Panc1 (cell line): Measurements from ENCODE around the gene STMND1. TPM values are rescaled to one million over a fixed set of nuclear protein-coding genes. Genes with fewer than 3 reads are reported as not detected.

Experiments
- ATAC-seq: fragments of 200-7000 bp; cut with Tn5 transposase; 2 replicates; pipeline ENCODE4 v1.9.1; 2020; ENCODE audit warnings: mild to moderate bottlenecking, moderate library complexity
- BruUV-seq: library from RNA; stranded (reverse); fragments of 400-500 nt; replicated peaks from 2 replicates; lab custom pipeline; 2021; lab: Mats Ljungman, UMichigan
- CTCF ChIA-PET: fragments of 300-600 bp; sonication (Branson Sonifier 250); formaldehyde crosslinking; loops from one replicate; lab custom pipeline; 2022; ENCODE audit warnings: antibody characterized with exemption; lab: Charles Lee
- POLR2A ChIA-PET: fragments of 300-600 bp; sonication (Branson Sonifier 250); formaldehyde crosslinking; loops from one replicate; lab custom pipeline; 2022; ENCODE audit warnings: antibody characterized with exemption; lab: Charles Lee
- DNase-seq: peaks from one replicate; pipeline ENCODE4 v3.0.0-alpha.2; 2010; ENCODE audit warnings: low read depth, low spot score
- H3K27ac ChIP-seq: 2 replicates; pipeline ENCODE4 v1.5.1; 2011; ENCODE audit warnings: mild to moderate bottlenecking, low read length, inconsistent platforms
- H3K27me3 ChIP-seq: fragments of 200-500 bp; sonication (Bioruptor generic); 2 replicates; pipeline ENCODE4 v1.6.0; 2014; ENCODE audit warnings: low read length, inconsistent platforms; ENCODE audit not compliant: control insufficient read depth, insufficient read depth
- H3K36me3 ChIP-seq: fragments of 200-500 bp; sonication (Bioruptor generic); 2 replicates; pipeline ENCODE4 v1.5.1; 2014; ENCODE audit warnings: inconsistent platforms, mild to moderate bottlenecking, low read length, moderate library complexity; ENCODE audit not compliant: control insufficient read depth, insufficient read depth
- H3K4me1 ChIP-seq: 2 replicates; pipeline ENCODE4 v1.5.1; 2011; ENCODE audit warnings: inconsistent platforms, mild to moderate bottlenecking, low read length, moderate library complexity; ENCODE audit not compliant: control insufficient read depth, insufficient read depth
- H3K4me3 ChIP-seq, 2 experiments: 2 replicates each; pipeline ENCODE4 v1.5.1; 2011 to 2012; ENCODE audit warnings: low read depth in 2 of 2, low read length in 2 of 2, mild to moderate bottlenecking in 2 of 2, inconsistent platforms in 1 of 2, moderate library complexity in 1 of 2
- H3K9me3 ChIP-seq: fragments of 200-500 bp; sonication (Bioruptor generic); 2 replicates; pipeline ENCODE4 v1.5.1; 2014; ENCODE audit warnings: low read depth, mild to moderate bottlenecking, inconsistent platforms, low read length, moderate library complexity; ENCODE audit not compliant: control insufficient read depth, insufficient read depth
- CTCF ChIP-seq: fragments of 450-650 bp; IDR thresholded peaks from 2 replicates; pipeline ENCODE4 v1.5.1; 2017; ENCODE audit warnings: mild to moderate bottlenecking
- POLR2AphosphoS5 ChIP-seq: IDR thresholded peaks from 2 replicates; pipeline ENCODE4 v1.6.1; 2012; ENCODE audit warnings: mild to moderate bottlenecking, low read depth, low read length, moderate library complexity
- REST ChIP-seq, 2 experiments: IDR thresholded peaks; 2 replicates each; pipeline ENCODE4 v1.6.1; 2011 to 2012; ENCODE audit warnings: low read depth in 2 of 2, control low read depth in 1 of 2, low read length in 1 of 2, mild to moderate bottlenecking in 1 of 2, moderate library complexity in 1 of 2; ENCODE audit not compliant: insufficient read depth in 1 of 2
- SIN3A ChIP-seq: IDR thresholded peaks from 2 replicates; pipeline ENCODE4 v1.6.1; 2012; ENCODE audit warnings: low read depth, mild to moderate bottlenecking, low read length, moderate library complexity, borderline replicate concordance; ENCODE audit not compliant: insufficient read depth
- TCF7L2 ChIP-seq: IDR thresholded peaks from 2 replicates; pipeline ENCODE4 v1.6.1; 2011; ENCODE audit warnings: mild to moderate bottlenecking, low read depth, low read length, inconsistent platforms
- in situ Hi-C: cut with HindIII; loops from 2 replicates; pipeline ENCODE4 v1.10.0; 2016; ENCODE audit warnings: low sequenced_read_pairs, low pct_unique_long_range_greater_than_20kb
- intact Hi-C: fragments of 100-400 bp; cut with micrococcal nuclease; formaldehyde crosslinking; loops from one replicate; pipeline ENCODE4 v1.10.0; 2022; ENCODE audit not compliant: unreplicated experiment
- total RNA-seq: library from RNA; stranded (reverse); gene quantifications from one replicate; pipeline ENCODE4 v1.2.1, GENCODE V29; 2021; ENCODE audit not compliant: unreplicated experiment

Gene STMND1
- total RNA-seq, 1 experiment from 2014 or later: not detected

- in situ Hi-C loops: no loop called here
- Histone ChIP-seq H3K4me1 (peaks cover 2% of the 10 kb centered on the region; the same call in 1 of the 2 replicates), H3K4me3 (no peak overlapping the region), H3K27me3 (no peaks in the 10 kb centered on the region), H3K36me3 (no peaks in the 10 kb centered on the region), H3K27ac (no peak overlapping the region), H3K9me3 (no peaks in the 10 kb centered on the region)
- no TSS peak for BruUV-seq
- no peak for DNase-seq
- no peak for ATAC-seq
- TF ChIP-seq TCF7L2 (no peak), REST (IDR thresholded peaks at IDR 0.05; ENCODE audit: insufficient read depth in 1 of 2, low read depth in 2 of 2, low read length in 1 of 2) (no peak), SIN3A (no peak), CTCF (no peak), POLR2AphosphoS5 (no peak)
- POLR2A ChIA-PET: interaction anchor here (0.6 to 0.7 kb wide), 4 partner anchors 37 to 696 kb away, joined by 3 to 14 read pairs (median 8); no protein-coding TSS in a partner anchor
- intact Hi-C loops: loop anchor here (5.0 kb wide), 1 partner anchor 108 kb away; no protein-coding TSS in a partner anchor
- CTCF ChIA-PET: no interaction called here
Measured at GRCh38 chr6:17169291-17169690, 67.4 kb downstream of the STMND1 start.

DNA sequence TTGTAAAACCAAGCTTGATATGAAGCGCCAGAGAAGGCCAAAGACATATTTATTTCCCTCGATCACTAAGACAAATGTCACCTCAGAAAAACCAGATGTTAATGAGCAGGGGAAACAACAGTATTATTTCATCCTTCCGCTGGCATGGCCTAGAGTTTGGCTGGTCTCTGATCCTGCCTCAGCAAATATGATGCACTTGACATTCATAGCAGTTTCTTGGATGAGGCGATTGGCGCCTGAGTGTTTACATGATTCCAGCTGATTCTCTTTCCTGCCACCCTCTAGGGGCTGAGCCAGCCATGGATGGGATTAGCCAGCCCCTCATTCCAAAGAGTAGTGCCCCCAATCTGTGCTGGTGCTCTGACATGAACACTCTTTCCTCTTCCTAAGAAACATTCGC is 67.9 kb downstream of the STMND1 start:
- in situ Hi-C loops: no loop called here
- H3K9me3 ChIP-seq: no peaks in the 10 kb centered on the region
- H3K4me3 ChIP-seq: no peak overlapping the region
- TF ChIP-seq REST (IDR thresholded peaks at IDR 0.05; ENCODE audit: insufficient read depth in 1 of 2, low read depth in 2 of 2, low read length in 1 of 2) (no peak), POLR2AphosphoS5 (no peak), CTCF (no peak), SIN3A (no peak), TCF7L2 (no peak)
- BruUV-seq: no TSS peak
- H3K27me3 ChIP-seq: no peaks in the 10 kb centered on the region
- ATAC-seq (no peak), DNase-seq (no peak)
- POLR2A ChIA-PET: interaction anchor here (0.6 to 0.7 kb wide), 3 partner anchors 37 to 696 kb away, joined by 3 to 8 read pairs (median 7); no protein-coding TSS in a partner anchor
- no peak overlapping the region for H3K27ac ChIP-seq
- H3K4me1 ChIP-seq: peaks cover 2% of the 10 kb centered on the region; the same call in 1 of the 2 replicates
- CTCF ChIA-PET: no interaction called here
- intact Hi-C loops: loop anchor here (5.0 kb wide), 1 partner anchor 108 kb away; no protein-coding TSS in a partner anchor
- H3K36me3 ChIP-seq: no peaks in the 10 kb centered on the region
